ENCODE results near the gene OOEP.

DNA sequence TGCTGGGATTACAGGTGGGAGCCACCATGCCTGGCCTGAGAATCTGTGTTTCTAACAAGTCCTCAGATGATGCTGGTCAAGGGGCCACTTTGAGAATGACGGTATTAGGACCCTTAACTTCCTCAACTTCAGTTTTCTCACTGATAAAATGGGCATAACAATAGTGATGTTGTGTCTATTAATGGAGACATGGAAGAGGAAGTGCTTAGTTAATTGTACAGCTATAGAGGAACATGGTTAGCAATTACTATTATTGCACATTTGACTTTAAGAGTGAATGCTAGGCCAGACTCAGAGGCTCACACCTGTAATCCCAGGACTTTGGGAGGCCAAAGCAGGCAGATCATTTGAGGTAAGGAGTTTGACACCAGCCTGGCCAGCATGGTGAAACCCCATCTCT is 28.4 kb downstream of the OOEP start:
- TF ChIP-seq, protein P1, sequence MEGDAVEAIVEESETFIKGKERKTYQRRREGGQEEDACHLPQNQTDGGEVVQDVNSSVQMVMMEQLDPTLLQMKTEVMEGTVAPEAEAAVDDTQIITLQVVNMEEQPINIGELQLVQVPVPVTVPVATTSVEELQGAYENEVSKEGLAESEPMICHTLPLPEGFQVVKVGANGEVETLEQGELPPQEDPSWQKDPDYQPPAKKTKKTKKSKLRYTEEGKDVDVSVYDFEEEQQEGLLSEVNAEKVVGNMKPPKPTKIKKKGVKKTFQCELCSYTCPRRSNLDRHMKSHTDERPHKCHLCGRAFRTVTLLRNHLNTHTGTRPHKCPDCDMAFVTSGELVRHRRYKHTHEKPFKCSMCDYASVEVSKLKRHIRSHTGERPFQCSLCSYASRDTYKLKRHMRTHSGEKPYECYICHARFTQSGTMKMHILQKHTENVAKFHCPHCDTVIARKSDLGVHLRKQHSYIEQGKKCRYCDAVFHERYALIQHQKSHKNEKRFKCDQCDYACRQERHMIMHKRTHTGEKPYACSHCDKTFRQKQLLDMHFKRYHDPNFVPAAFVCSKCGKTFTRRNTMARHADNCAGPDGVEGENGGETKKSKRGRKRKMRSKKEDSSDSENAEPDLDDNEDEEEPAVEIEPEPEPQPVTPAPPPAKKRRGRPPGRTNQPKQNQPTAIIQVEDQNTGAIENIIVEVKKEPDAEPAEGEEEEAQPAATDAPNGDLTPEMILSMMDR (conservative IDR thresholded peaks at IDR 0.05) = no peak
- no peak for TF ChIP-seq EZH2 (IDR thresholded peaks at IDR 0.05; ENCODE audit: low read depth)
